Measurements from ENCODE around the gene CD6. TPM values are rescaled to one million over a fixed set of nuclear protein-coding genes. Genes with fewer than 3 reads are reported as not detected.

The CD6 gene
- total RNA-seq, 4 donors from 2014 or later = 0.33 to 4.0 (median 1.1) TPM

DNA sequence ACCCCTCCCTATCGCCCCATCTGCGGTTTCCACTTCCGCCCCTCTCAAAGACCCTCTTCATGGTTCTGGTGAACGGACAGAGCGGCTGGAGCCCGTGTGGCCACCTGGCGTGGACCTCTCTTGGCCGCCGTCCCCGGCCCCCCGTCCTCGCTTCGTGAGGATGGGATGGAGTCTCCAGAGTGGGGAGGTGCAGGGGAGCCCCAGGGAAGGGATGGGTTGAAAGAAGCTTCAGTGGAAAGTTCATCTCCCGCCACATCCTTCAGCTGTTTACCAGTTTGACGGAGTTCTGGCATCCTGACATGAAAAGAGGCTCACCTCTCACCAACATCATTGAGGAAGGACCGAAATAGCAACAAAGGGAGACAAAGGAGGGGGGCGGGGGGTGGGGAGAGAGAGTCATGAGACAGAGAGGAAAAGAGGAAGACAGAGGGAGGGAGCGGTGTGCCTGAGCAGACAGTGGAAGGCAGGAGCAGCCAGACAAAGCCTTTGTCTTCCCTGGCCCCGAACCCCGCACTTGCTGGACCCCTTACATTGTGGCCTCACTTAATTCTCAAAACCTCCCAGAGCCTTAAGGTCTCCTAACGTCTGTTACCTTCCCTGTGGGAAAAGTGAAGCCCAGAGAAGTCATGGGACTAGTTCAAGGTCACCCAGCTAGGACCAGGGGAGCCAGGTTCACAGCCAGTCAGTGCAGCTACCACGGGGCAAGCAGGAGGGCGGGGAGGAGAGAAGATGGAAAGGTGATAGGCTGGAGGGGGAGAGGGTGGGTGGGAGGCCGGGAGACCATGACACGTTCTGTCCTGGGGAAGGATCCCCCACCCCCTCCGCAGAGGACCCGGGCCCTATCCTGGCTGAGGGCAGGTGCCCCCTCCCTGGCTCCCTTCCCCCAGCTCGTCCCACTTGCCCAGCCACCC, 54.9 kb downstream of the CD6 start:
- TF ChIP-seq CTCF (IDR thresholded peaks at IDR 0.05; ENCODE audit: low read depth) = no peak

GRCh38 chr11:61027141-61027840, 55.8 kb downstream of the CD6 start:
- no peak for TF ChIP-seq CTCF (IDR thresholded peaks at IDR 0.05; ENCODE audit: low read depth)

GRCh38 chr11:61028135-61028729, 56.8 kb downstream of the CD6 start:
- no peak for TF ChIP-seq CTCF (IDR thresholded peaks at IDR 0.05; ENCODE audit: low read depth)

- no peak for TF ChIP-seq CTCF (IDR thresholded peaks at IDR 0.05; ENCODE audit: low read depth)
These were observed 61.3 kb downstream of the CD6 start for GRCh38 chr11:61032824-61033223.

DNA sequence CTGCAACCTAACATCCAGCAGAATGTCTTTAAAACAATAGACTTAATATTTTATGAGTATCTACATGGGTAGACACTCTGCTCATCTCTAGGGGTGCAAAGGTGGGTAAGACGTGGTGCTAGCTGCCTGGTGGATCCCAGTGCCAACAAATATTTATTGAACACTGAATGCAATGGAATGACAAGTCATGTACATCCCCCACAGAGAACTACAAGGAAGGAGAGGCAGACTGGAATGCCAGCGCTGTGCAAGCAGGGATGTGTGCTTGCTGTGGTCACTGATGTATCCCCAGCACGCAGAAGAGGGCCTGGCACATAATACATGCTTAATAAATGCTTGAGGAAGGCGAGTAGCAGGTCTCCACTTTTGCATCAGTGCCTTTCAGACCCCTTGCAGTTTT, 61.9 kb downstream of the CD6 start:
- TF ChIP-seq CTCF (IDR thresholded peaks at IDR 0.05; ENCODE audit: low read depth) = no peak

- TF ChIP-seq CTCF (IDR thresholded peaks at IDR 0.05; ENCODE audit: low read depth) = no peak
These were observed 62.6 kb downstream of the CD6 start for GRCh38 chr11:61034111-61034510.
